H1 (cell line): ENCODE data around the gene DMC1. TPM values are rescaled to one million over a fixed set of nuclear protein-coding genes. Genes with fewer than 3 reads are reported as not detected.

Experiments used
- BACH1 ChIP-seq: IDR thresholded peaks from 2 replicates; pipeline ENCODE4 v1.6.1; 2012; ENCODE audit warnings: low read length, improper control_type of control experiment
- KDM4A ChIP-seq: IDR thresholded peaks from one replicate; pipeline ENCODE4 v1.7.1; 2012; ENCODE audit warnings: low read depth, mild to moderate bottlenecking, moderate library complexity, low read length, inconsistent platforms; ENCODE audit not compliant: severe bottlenecking
- SIRT6 ChIP-seq: IDR thresholded peaks from one replicate; pipeline ENCODE4 v1.7.1; 2012; ENCODE audit warnings: low read length, inconsistent platforms
- TAF1 ChIP-seq: IDR thresholded peaks from 2 replicates; pipeline ENCODE4 v1.6.1; 2011; ENCODE audit warnings: mild to moderate bottlenecking, low read depth, low read length
- polyA plus RNA-seq, 7 experiments: library from polyadenylated mRNA; depleted of rRNA in 3 of 7; stranded (reverse) in 5 of 7; unstranded in 2 of 7; fragments of >200 nt in 5 of 7; fragments of 200-250 nt in 2 of 7; gene quantifications; 1 replicate in 5 of 7; 2 replicates in 1 of 7; 4 replicates in 1 of 7; pipeline versions ENCODE4 v1.2.1 to v1.2.3, GENCODE V29; 2011 to 2013; ENCODE audit warnings: missing spikeins in 2 of 7, mixed read lengths in 2 of 7
- total RNA-seq: library from RNA; stranded (reverse); fragmentation: NEBNext Ultra II Directional; extraction: Animal tissue kit (Norgen Biotek cat#: 25700); gene quantifications from 2 replicates; pipeline ENCODE4 v1.2.1, GENCODE V29; 2021

Gene DMC1
- total and polyA plus RNA-seq, 2 of the 8 experiments (the other 6 are each of a cell fraction or from before 2014, with no cell fraction given), result 3.8 to 7.2 TPM

DNA sequence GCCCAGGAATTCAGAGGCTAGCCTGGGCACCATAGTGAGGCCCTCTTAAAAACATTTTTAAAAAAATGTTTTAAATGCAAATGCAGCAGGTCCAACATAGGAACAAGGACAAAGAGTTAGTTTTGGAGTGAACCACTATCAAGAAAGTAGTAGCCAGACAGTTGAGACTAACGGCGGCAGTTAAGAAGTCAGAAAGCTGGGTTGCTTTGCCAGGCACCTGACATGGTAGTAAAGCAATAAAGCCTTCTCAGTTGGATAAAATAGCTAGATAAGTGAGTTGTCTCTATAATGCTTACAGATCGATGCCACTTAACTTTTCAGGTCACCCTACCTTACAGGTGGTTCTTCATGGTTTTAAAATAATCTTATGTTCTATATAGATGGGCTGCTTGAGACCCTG is 47.0 kb downstream of the DMC1 start (continued):
- TF ChIP-seq BACH1 (no peak), SIRT6 (no peak), TAF1 (no peak), KDM4A (no peak)
